ENCODE data around the gene SLC29A2.

SLC29A2 gene

DNA sequence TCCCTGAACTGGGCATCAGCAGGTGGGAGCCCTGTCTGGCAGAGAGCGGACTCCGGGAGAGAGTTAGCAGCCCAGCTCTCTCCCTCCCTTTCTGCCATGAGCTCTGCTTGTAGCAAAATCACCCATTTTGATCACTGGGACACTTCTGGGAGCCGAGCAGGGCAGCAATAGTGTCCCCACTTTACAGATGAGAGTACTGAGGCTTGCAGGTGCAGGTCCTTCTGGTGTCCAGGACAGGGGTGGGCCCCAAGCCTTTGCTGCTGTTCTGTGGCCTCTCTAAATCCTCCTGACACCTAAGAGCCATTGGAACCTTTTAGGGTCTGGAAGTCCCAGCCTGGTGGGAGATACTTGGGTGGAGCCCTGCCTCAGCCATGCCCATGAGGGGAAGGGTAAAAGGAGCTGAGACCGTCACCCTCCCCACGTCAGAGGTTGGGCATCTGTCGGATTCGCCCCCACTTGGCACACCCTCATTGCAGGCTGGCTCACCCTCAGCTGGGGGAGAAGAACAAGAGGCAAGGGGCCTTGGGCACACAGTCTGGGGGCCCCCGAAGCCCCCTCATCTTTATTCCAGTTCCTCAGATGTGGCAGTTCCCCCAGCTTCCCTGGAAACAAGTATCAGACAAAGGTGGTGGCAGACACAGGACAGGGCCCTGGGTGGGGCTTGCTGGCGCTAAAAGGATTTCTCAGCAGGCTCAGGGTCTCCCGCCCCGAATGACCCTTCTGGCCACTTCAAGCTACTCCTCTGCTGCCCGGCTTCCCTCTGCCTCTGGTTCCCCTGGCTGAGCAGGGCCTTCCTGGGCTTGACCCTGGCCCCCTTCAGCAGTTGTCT lies 39.8 kb downstream of the SLC29A2 start:
- Histone ChIP-seq H3K27ac (ENCODE audit: low read depth, low read length) (no peak overlapping the region), H3K79me2 (ENCODE audit: control insufficient read depth, insufficient read depth, low read length, unreplicated experiment) (peaks cover 31% of the 10 kb centered on the region), H3K4me1 (ENCODE audit: control insufficient read depth, insufficient read depth, low read length, unreplicated experiment) (peaks cover 33% of the 10 kb centered on the region), H3K27me3 (ENCODE audit: insufficient read depth, low read length) (no peaks in the 10 kb centered on the region), H3K4me3 (ENCODE audit: low read depth, low read length) (no peak overlapping the region), H3K36me3 (ENCODE audit: insufficient read depth, low read length) (peaks cover 8% of the 10 kb centered on the region; the same call in 1 of the 2 replicates), H2AFZ (ENCODE audit: low read length, unreplicated experiment) (no peak overlapping the region)

DNA sequence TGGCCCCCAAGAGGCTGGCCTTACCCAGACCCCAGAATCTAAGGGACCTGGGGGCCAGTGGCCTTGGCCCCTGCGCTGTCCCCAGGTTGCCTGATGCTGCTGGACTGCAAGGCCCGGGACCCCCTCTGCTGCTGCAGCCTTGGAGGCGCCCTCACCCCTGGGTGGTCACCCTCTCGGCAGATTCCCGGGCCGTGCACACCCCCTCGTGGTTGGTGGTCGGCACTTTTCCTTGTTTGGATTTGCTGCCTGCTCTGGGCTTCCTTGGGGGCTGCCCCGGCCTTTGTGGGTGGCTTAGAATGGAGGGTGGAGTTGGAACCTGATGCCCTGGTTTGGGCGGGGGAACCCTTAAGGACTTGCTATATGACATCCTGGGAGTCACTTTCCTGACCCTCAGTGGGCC lies 40.6 kb downstream of the SLC29A2 start:
- Histone ChIP-seq H3K27me3 (ENCODE audit: insufficient read depth, low read length) (no peaks in the 10 kb centered on the region), H3K27ac (ENCODE audit: low read depth, low read length) (no peak overlapping the region), H3K4me1 (ENCODE audit: control insufficient read depth, insufficient read depth, low read length, unreplicated experiment) (peaks cover 41% of the 10 kb centered on the region), H3K36me3 (ENCODE audit: insufficient read depth, low read length) (peaks cover 8% of the 10 kb centered on the region; the same call in 1 of the 2 replicates), H3K79me2 (ENCODE audit: control insufficient read depth, insufficient read depth, low read length, unreplicated experiment) (peaks cover 30% of the 10 kb centered on the region), H3K4me3 (ENCODE audit: low read depth, low read length) (no peak overlapping the region), H2AFZ (ENCODE audit: low read length, unreplicated experiment) (no peak overlapping the region)

DNA sequence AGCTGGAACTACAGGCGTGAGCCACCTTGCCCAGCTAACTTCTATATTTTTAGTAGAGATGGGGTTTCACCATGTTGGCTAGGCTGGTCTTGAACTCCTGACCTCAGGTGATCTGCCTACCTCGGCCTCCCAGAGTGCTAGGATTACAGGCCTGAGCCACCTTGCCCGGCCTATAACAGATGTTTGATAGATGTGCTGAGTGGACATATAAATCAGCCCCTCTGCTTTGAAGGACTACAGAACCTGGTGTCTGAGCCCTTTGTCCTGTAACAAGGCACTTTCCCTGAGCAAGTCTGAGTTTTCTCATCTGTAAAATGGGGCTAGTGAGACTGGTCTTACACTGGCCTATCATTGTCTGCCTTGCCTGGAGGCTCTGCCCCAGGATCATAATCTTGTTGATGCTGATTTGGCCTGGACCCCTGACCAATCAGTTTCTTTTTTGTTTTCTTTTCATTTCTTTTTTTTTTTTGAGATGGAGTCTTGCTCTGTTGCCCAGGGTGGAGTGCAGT lies 42.3 kb downstream of the SLC29A2 start:
- no peak overlapping the region for H2AFZ ChIP-seq (ENCODE audit: low read length, unreplicated experiment)
- no peak overlapping the region for H3K4me3 ChIP-seq (ENCODE audit: low read depth, low read length)
- peaks cover 13% of the 10 kb centered on the region for H3K79me2 ChIP-seq (ENCODE audit: control insufficient read depth, insufficient read depth, low read length, unreplicated experiment)
- H3K36me3 ChIP-seq (ENCODE audit: insufficient read depth, low read length) = peaks cover 8% of the 10 kb centered on the region; the same call in 1 of the 2 replicates
- H3K27me3 ChIP-seq (ENCODE audit: insufficient read depth, low read length) = no peaks in the 10 kb centered on the region
- H3K4me1 ChIP-seq (ENCODE audit: control insufficient read depth, insufficient read depth, low read length, unreplicated experiment) = peaks cover 49% of the 10 kb centered on the region
- H3K27ac ChIP-seq (ENCODE audit: low read depth, low read length) = 0 out of 2 replicates have a peak overlapping the region, but pooled peaks have one; percentile 16

DNA sequence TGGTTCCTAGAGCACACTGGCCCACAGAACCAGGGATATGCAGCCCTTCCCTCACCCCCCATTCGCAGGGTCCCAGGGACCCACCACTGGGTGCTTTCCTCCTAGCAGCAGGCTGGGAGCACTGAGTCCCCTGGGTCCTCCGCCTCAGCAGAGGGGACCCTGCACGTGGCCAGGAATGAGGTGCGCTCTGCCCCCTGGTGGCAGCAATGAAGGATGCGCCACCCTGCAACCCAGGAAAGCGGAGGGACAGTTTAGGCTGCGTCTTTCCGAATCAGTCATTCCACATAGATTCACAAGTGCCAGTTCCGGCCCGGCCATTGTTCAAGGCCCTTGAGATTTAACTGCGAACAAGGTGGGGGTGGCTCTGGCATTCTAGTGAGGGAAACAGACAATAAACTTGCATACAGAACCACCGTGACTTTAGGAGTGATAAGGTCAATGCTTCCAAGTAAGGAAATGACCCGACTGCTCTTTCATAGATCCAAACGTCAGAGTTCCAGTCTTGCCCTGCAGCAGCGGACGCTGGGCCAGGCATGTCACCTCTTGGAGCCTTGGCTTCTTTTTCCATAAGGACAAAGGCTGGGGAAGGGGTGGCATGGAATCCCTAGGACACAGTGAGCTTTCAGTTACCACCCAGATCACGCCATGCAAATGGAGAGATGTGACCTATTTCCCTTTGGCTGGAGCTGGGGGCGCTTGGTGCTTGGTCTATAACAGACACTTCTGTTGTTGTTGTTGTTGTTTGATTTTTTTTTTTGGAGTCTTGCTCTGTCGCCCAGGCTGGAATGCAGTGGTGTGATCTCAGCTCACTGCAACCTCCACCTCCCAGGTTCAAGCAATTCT lies 43.0 kb downstream of the SLC29A2 start:
- Histone ChIP-seq H3K36me3 (ENCODE audit: insufficient read depth, low read length) (peaks cover 8% of the 10 kb centered on the region; the same call in 1 of the 2 replicates), H3K79me2 (ENCODE audit: control insufficient read depth, insufficient read depth, low read length, unreplicated experiment) (peaks cover 7% of the 10 kb centered on the region), H3K27ac (ENCODE audit: low read depth, low read length) (peak overlapping the region; percentile 86), H3K27me3 (ENCODE audit: insufficient read depth, low read length) (no peaks in the 10 kb centered on the region), H2AFZ (ENCODE audit: low read length, unreplicated experiment) (no peak overlapping the region), H3K4me1 (ENCODE audit: control insufficient read depth, insufficient read depth, low read length, unreplicated experiment) (peaks cover 48% of the 10 kb centered on the region), H3K4me3 (ENCODE audit: low read depth, low read length) (no peak overlapping the region; the same call in 1 of the 2 replicates)

DNA sequence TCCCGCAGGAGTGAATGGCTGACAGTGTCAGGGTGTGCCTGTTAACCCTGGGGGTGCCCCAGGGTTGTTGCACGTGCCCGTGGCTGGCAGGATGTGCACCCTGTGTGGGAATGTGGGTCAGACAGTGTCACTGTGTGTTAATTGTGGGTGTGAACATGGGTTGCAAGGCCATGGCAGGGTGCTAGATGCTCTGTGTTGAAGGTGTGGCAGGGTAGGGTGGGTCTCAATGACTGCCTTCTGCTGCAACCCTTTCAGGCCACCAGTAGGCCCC lies 43.6 kb downstream of the SLC29A2 start:
- peak overlapping the region; percentile 47 for H3K4me3 ChIP-seq (ENCODE audit: low read depth, low read length)
- no peaks in the 10 kb centered on the region for H3K27me3 ChIP-seq (ENCODE audit: insufficient read depth, low read length)
- H3K36me3 ChIP-seq (ENCODE audit: insufficient read depth, low read length) = peaks cover 6% of the 10 kb centered on the region; the same call in 1 of the 2 replicates
- H3K79me2 ChIP-seq (ENCODE audit: control insufficient read depth, insufficient read depth, low read length, unreplicated experiment) = peaks cover 1% of the 10 kb centered on the region
- peaks cover 53% of the 10 kb centered on the region for H3K4me1 ChIP-seq (ENCODE audit: control insufficient read depth, insufficient read depth, low read length, unreplicated experiment)
- no peak overlapping the region for H2AFZ ChIP-seq (ENCODE audit: low read length, unreplicated experiment)
- peak overlapping the region; percentile 86 for H3K27ac ChIP-seq (ENCODE audit: low read depth, low read length)

DNA sequence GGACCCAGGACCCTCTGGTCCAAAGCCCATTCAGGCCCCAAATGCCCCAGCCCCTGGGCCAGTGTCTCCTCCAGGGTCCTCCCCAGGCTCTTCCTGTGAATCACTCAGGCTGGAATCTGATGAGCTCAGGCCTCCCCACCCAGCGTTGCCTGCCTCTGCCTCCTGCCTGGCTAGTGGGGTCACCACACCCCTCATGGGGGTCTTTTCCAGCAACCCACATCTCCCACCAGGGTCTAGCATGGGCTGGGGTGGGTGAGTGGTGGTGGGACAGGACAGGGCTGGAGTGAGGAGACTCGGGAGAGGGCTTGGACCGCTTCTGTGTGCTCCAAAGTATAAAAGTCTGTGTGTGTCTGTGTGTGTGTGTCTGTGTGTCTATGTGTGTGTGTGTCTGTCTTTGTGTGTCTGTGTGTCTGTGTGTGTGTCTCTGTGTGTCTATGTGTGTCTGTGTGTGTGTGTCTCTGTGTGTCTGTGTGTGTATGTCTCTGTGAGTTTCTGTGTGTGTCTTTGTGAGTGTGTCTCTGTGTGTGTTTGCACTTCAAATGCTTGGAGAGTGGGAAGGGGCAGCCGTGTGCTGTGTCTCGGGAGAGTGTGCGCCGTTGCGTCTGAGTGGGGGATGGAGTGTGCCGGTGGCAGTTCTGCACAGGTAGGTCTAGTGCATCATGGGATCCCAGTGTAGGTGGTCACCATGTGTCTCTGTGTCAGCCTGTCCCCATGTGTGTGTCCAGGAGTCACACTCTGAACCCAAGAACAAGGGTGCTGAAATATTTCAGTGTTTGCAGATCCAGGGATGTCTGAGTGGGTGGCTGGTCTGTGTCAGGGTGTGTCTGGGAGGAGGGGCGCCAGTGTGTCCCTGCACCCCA lies 44.2 kb downstream of the SLC29A2 start:
- Histone ChIP-seq H2AFZ (ENCODE audit: low read length, unreplicated experiment) (no peak overlapping the region), H3K4me3 (ENCODE audit: low read depth, low read length) (peak overlapping the region; percentile 47), H3K79me2 (ENCODE audit: control insufficient read depth, insufficient read depth, low read length, unreplicated experiment) (no peaks in the 10 kb centered on the region), H3K27me3 (ENCODE audit: insufficient read depth, low read length) (no peaks in the 10 kb centered on the region), H3K36me3 (ENCODE audit: insufficient read depth, low read length) (peaks cover under 1% of the 10 kb centered on the region; the same call in 1 of the 2 replicates), H3K4me1 (ENCODE audit: control insufficient read depth, insufficient read depth, low read length, unreplicated experiment) (peaks cover 59% of the 10 kb centered on the region), H3K27ac (ENCODE audit: low read depth, low read length) (peak overlapping the region; percentile 86)

DNA sequence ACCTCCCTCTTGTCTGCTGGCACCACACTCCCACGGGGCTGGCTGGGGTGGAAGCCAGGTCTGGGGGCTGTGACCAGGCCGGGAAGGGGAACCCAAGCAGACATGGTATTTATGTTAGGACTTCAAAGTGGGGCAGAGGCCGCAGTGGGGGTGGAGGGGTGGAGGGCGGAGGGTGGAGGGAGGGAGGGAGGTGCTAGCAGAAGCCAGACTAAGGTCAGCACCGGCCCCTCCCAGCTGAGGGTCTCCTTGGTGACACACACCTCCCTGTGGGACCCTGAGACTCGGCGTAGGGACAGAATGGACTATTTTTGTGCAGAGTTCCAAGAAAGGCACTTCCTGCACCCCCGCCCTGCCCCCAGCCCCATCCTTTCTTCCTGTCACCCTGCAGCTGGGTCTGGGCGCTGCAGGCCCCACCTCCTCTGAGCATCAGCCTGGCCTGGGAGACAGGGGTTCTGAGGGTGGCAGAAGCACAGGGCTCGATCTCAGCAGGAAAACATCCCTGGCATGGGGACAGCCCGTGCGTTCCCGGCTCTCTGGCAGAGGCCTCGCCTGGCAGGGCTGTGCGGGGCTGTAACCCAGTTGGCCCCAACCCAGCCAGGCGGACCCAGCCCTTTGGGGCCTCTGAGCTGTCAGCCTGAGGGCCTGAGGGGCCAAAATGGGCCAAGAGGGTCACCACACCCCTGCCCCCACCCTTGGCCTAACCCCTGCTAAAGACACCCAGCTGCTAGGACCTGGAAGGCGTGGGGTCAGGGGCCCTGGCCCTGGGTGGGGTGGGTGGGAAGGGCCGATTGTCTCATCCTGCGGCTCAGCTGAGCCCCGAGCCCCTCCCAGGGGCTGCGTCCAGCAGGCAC lies 45.1 kb downstream of the SLC29A2 start:
- Histone ChIP-seq H3K27ac (ENCODE audit: low read depth, low read length) (peak overlapping the region; percentile 86), H3K4me1 (ENCODE audit: control insufficient read depth, insufficient read depth, low read length, unreplicated experiment) (peaks cover 67% of the 10 kb centered on the region)

DNA sequence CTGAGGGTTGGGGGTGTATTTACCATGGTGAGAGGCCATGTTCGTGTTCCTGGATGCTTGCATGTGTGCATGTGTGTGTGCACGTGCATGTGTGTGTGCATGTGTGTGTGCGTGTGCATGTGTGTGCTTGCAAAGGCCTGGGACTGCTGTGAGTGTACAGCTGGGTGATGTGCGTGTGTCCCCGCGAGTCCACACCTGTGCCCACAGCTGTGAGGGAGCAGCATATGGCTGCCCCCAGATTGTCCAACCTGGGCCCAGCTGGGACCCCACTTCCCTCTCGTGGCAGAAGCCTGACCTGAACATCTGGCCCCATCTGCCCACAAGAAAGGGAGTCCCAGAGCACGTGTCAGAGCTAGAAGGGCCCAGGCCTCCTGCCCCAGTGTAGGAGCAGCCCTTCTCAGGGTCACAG lies 46.3 kb downstream of the SLC29A2 start:
- H3K36me3 ChIP-seq (ENCODE audit: insufficient read depth, low read length) = no peaks in the 10 kb centered on the region
- peak overlapping the region; percentile 86 for H3K27ac ChIP-seq (ENCODE audit: low read depth, low read length)
- H3K27me3 ChIP-seq (ENCODE audit: insufficient read depth, low read length) = no peaks in the 10 kb centered on the region
- H3K4me3 ChIP-seq (ENCODE audit: low read depth, low read length) = no peak overlapping the region
- H2AFZ ChIP-seq (ENCODE audit: low read length, unreplicated experiment) = no peak overlapping the region
- H3K79me2 ChIP-seq (ENCODE audit: control insufficient read depth, insufficient read depth, low read length, unreplicated experiment) = no peaks in the 10 kb centered on the region
- peaks cover 68% of the 10 kb centered on the region for H3K4me1 ChIP-seq (ENCODE audit: control insufficient read depth, insufficient read depth, low read length, unreplicated experiment)

More for the DNA sequence above, 45.1 kb downstream of the SLC29A2 start:
- Histone ChIP-seq H2AFZ (ENCODE audit: low read length, unreplicated experiment) (no peak overlapping the region), H3K27me3 (ENCODE audit: insufficient read depth, low read length) (no peaks in the 10 kb centered on the region), H3K36me3 (ENCODE audit: insufficient read depth, low read length) (no peaks in the 10 kb centered on the region), H3K79me2 (ENCODE audit: control insufficient read depth, insufficient read depth, low read length, unreplicated experiment) (no peaks in the 10 kb centered on the region), H3K4me3 (ENCODE audit: low read depth, low read length) (no peak overlapping the region)

DNA sequence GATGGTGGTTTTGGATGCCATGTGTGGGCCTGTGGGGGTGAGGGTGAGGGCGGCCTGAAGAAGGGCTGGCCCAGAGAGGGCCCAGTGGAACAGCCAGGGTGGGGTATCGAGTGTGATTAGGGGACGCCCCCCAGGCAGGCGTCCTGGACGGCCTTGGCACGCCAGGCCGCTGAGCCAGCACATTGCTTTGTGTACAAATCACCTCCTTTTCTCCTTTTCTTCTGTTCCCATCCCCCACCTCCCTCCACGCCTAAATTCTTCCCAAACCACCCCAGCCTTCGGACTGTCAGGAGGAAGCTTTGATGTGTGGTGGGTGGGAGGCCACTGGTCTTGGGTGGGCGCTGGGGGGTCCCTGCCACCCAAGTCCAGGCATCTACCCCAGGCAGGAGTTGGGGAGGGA lies 46.9 kb downstream of the SLC29A2 start:
- H3K4me1 ChIP-seq (ENCODE audit: control insufficient read depth, insufficient read depth, low read length, unreplicated experiment) = peaks cover 68% of the 10 kb centered on the region
- H2AFZ ChIP-seq (ENCODE audit: low read length, unreplicated experiment) = no peak overlapping the region

More for the DNA sequence above, 46.9 kb downstream of the SLC29A2 start:
- H3K36me3 ChIP-seq (ENCODE audit: insufficient read depth, low read length) = no peaks in the 10 kb centered on the region
- no peaks in the 10 kb centered on the region for H3K79me2 ChIP-seq (ENCODE audit: control insufficient read depth, insufficient read depth, low read length, unreplicated experiment)
- no peaks in the 10 kb centered on the region for H3K27me3 ChIP-seq (ENCODE audit: insufficient read depth, low read length)
- no peak overlapping the region for H3K4me3 ChIP-seq (ENCODE audit: low read depth, low read length)
- peak overlapping the region; percentile 14; the same call in 1 of the 2 replicates for H3K27ac ChIP-seq (ENCODE audit: low read depth, low read length)
